Astrocyte (in vitro differentiated cells and primary cell): Measurements from ENCODE around the gene IL1RAPL2. TPM values are rescaled to one million over a fixed set of nuclear protein-coding genes. Genes with fewer than 3 reads are reported as not detected.
A peak's percentile ranks its signal among the peaks of the same experiment; 100 is the strongest.

ENCODE experiments used
- DNase-seq: peaks from one replicate; pipeline ENCODE4 v3.0.0-alpha.2; 2010; ENCODE audit warnings: low read depth
- FAIRE-seq: peaks from 2 replicates; lab custom pipeline; 2011; peaks lifted over from hg19 to GRCh38; lab: Jason Lieb, UNC
- H2AFZ ChIP-seq: 2 replicates; pipeline ENCODE4 v1.6.0; 2012; ENCODE audit warnings: low read depth, low read length, inconsistent platforms
- H3K27ac ChIP-seq: 2 replicates; pipeline ENCODE4 v1.5.1; 2011; ENCODE audit warnings: low read depth, low read length, inconsistent platforms
- H3K27me3 ChIP-seq: 2 replicates; pipeline ENCODE4 v1.6.0; 2011; ENCODE audit warnings: low read length, inconsistent platforms; ENCODE audit not compliant: insufficient read depth
- H3K36me3 ChIP-seq: 2 replicates; pipeline ENCODE4 v1.5.1; 2011; ENCODE audit warnings: low read length, inconsistent platforms; ENCODE audit not compliant: insufficient read depth
- H3K4me1 ChIP-seq: 2 replicates; pipeline ENCODE4 v1.5.1; 2011; ENCODE audit warnings: low read length, inconsistent platforms; ENCODE audit not compliant: insufficient read depth
- H3K4me2 ChIP-seq: 2 replicates; pipeline ENCODE4 v1.6.0; 2012; ENCODE audit warnings: low read length, inconsistent platforms
- H3K4me3 ChIP-seq: 2 replicates; pipeline ENCODE4 v1.5.1; 2011; ENCODE audit warnings: low read depth, mild to moderate bottlenecking, low read length, inconsistent platforms; ENCODE audit not compliant: insufficient read depth
- H3K79me2 ChIP-seq: 2 replicates; pipeline ENCODE4 v1.6.0; 2012; ENCODE audit warnings: mild to moderate bottlenecking, low read length, inconsistent platforms; ENCODE audit not compliant: insufficient read depth
- H3K9ac ChIP-seq: 2 replicates; pipeline ENCODE4 v1.6.0; 2012; ENCODE audit warnings: mild to moderate bottlenecking, low read length, inconsistent platforms
- H3K9me3 ChIP-seq: 2 replicates; pipeline ENCODE4 v1.5.1; 2012; ENCODE audit warnings: low read depth, mild to moderate bottlenecking, low read length, inconsistent platforms; ENCODE audit not compliant: insufficient read depth
- H4K20me1 ChIP-seq: 2 replicates; pipeline ENCODE4 v1.6.0; 2012; ENCODE audit warnings: low read length, inconsistent platforms; ENCODE audit not compliant: insufficient read depth
- H3K27ac Mint-ChIP-seq: one replicate; pipeline ENCODE4 v1.8.0; 2021; ENCODE audit warnings: mild to moderate bottlenecking, mixed read lengths; ENCODE audit not compliant: unreplicated experiment
- H3K27me3 Mint-ChIP-seq: one replicate; pipeline ENCODE4 v1.8.0; 2021; ENCODE audit warnings: low read depth, mixed read lengths; ENCODE audit not compliant: unreplicated experiment
- H3K36me3 Mint-ChIP-seq: one replicate; pipeline ENCODE4 v1.8.0; 2021; ENCODE audit warnings: low read depth, mixed read lengths; ENCODE audit not compliant: unreplicated experiment
- H3K4me1 Mint-ChIP-seq: one replicate; pipeline ENCODE4 v1.8.0; 2021; ENCODE audit warnings: low read depth, mixed read lengths; ENCODE audit not compliant: unreplicated experiment
- H3K4me3 Mint-ChIP-seq: one replicate; pipeline ENCODE4 v1.8.0; 2021; ENCODE audit warnings: mild to moderate bottlenecking, moderate library complexity, mixed read lengths; ENCODE audit not compliant: unreplicated experiment
- H3K9me3 Mint-ChIP-seq: one replicate; pipeline ENCODE4 v1.8.0; 2021; ENCODE audit warnings: mild to moderate bottlenecking, mixed read lengths; ENCODE audit not compliant: unreplicated experiment
- EZH2 ChIP-seq: IDR thresholded peaks from 2 replicates; pipeline ENCODE4 v1.6.1; 2012; ENCODE audit warnings: mild to moderate bottlenecking, low read length, inconsistent platforms; ENCODE audit not compliant: insufficient read depth
- total RNA-seq: library from RNA; stranded (reverse); gene quantifications from 2 replicates; pipeline ENCODE4 v1.2.1, GENCODE V29; 2021
- TF ChIP-seq, protein P1 (sequence below): IDR thresholded peaks from 2 replicates; pipeline ENCODE4 v1.5.1; 2011; ENCODE audit warnings: low read depth, mild to moderate bottlenecking, inconsistent platforms, low read length, moderate library complexity; ENCODE audit not compliant: insufficient read depth

The IL1RAPL2 gene
- total RNA-seq, 1 donor from 2014 or later, result 0.16 TPM

DNA sequence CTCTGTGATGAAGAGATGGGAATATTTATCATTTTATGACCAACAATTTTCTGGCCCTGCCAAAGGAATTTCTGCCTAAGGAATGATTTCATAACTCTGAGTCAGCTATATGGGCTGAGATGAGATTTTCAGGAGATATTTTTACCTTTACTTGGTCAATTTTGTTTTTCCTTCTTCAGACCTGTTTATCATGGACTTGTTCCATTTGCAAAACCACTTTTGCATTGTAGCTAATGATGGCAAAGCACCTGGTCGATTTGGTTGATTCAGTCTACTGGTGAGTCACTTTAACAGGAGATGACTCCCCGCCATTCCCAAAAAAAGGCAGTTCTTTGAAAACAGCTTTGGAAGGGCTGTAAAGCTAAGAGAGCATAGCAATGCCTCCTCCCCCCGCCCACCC is 601.2 kb downstream of the IL1RAPL2 start:
- no peak overlapping the region for H3K4me2 ChIP-seq
- peaks cover 3% of the 10 kb centered on the region for H3K4me1 Mint-ChIP-seq

DNA sequence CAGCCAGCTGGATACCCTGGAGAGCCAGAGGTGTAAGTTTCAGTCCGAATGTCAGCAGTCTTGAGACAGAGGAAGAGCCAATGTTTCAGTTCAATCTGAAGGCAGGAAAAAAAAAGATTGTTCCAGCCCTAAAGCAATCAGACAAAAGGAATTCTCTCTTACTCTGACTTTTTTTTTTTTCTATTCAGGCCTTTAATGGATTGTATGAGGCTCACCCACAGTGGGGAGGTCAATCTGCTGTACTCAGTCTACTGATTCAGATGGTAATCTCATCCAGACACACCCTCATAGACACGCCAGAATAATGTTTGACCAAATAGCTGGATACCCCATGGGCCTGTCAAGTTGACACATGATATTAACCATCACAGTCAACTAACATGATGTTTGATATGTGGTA is 602.6 kb downstream of the IL1RAPL2 start:
- H3K4me3 ChIP-seq, result no peak overlapping the region
- no peak overlapping the region for H2AFZ ChIP-seq
- Mint-ChIP-seq H3K4me1 (peaks cover 3% of the 10 kb centered on the region), H3K9me3 (no peaks in the 10 kb centered on the region), H3K36me3 (no peaks in the 10 kb centered on the region), H3K4me3 (no peak overlapping the region), H3K27me3 (no peaks in the 10 kb centered on the region), H3K27ac (no peak overlapping the region)
- no peaks in the 10 kb centered on the region for H3K27me3 ChIP-seq
- H4K20me1 ChIP-seq, result no peaks in the 10 kb centered on the region
- H3K9ac ChIP-seq, result no peak overlapping the region
- no peaks in the 10 kb centered on the region for H3K9me3 ChIP-seq
- H3K4me2 ChIP-seq, result no peak overlapping the region
- no peak overlapping the region for H3K27ac ChIP-seq
- H3K4me1 ChIP-seq, result no peaks in the 10 kb centered on the region
- no peak for DNase-seq
- no peaks in the 10 kb centered on the region for H3K79me2 ChIP-seq
- H3K36me3 ChIP-seq, result no peaks in the 10 kb centered on the region
- FAIRE-seq, result peak; percentile 66
- TF ChIP-seq, protein P1, sequence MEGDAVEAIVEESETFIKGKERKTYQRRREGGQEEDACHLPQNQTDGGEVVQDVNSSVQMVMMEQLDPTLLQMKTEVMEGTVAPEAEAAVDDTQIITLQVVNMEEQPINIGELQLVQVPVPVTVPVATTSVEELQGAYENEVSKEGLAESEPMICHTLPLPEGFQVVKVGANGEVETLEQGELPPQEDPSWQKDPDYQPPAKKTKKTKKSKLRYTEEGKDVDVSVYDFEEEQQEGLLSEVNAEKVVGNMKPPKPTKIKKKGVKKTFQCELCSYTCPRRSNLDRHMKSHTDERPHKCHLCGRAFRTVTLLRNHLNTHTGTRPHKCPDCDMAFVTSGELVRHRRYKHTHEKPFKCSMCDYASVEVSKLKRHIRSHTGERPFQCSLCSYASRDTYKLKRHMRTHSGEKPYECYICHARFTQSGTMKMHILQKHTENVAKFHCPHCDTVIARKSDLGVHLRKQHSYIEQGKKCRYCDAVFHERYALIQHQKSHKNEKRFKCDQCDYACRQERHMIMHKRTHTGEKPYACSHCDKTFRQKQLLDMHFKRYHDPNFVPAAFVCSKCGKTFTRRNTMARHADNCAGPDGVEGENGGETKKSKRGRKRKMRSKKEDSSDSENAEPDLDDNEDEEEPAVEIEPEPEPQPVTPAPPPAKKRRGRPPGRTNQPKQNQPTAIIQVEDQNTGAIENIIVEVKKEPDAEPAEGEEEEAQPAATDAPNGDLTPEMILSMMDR, result no peak
- no peak for TF ChIP-seq EZH2

More for the DNA sequence above, 601.2 kb downstream of the IL1RAPL2 start:
- no peak overlapping the region for H3K27ac ChIP-seq
- no peaks in the 10 kb centered on the region for H3K27me3 Mint-ChIP-seq
- no peaks in the 10 kb centered on the region for H3K4me1 ChIP-seq
- H3K79me2 ChIP-seq, result no peaks in the 10 kb centered on the region
- no peak overlapping the region for H2AFZ ChIP-seq
- no peak overlapping the region for H3K4me3 ChIP-seq
- no peaks in the 10 kb centered on the region for H3K36me3 Mint-ChIP-seq
- no peaks in the 10 kb centered on the region for H3K9me3 ChIP-seq
- DNase-seq, result no peak
- no peaks in the 10 kb centered on the region for H3K27me3 ChIP-seq
- H3K4me3 Mint-ChIP-seq, result no peak overlapping the region
- H4K20me1 ChIP-seq, result no peaks in the 10 kb centered on the region
- H3K9ac ChIP-seq, result no peak overlapping the region
- no peaks in the 10 kb centered on the region for H3K36me3 ChIP-seq
- FAIRE-seq, result peak; percentile 66
- no peaks in the 10 kb centered on the region for H3K9me3 Mint-ChIP-seq
- no peak overlapping the region for H3K27ac Mint-ChIP-seq
- TF ChIP-seq, protein P1, result no peak
- no peak for TF ChIP-seq EZH2

DNA sequence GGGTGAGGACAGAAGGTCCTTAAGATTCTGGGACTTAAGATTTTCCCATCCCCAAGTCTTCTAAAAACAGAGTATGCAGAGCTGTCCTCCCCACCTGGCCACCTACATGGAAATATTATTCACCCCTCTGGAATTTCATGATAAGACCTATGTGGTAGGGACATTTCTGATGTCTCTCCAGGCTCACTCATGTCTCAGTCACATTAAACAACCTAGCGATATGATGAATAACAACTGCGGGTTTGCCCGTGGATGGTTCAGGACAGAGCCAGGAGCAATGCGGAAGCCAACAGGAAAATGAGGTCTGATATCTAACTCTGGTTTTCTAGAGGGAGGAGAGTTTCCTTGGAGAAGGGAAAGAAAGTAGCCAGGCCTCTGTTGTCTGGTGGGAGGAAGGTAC is 607.1 kb downstream of the IL1RAPL2 start:
- Histone ChIP-seq H3K9me3 (no peaks in the 10 kb centered on the region), H3K4me3 (no peak overlapping the region), H3K4me1 (no peaks in the 10 kb centered on the region), H3K27me3 (no peaks in the 10 kb centered on the region), H3K79me2 (no peaks in the 10 kb centered on the region), H3K27ac (no peak overlapping the region), H2AFZ (no peak overlapping the region), H3K36me3 (no peaks in the 10 kb centered on the region), H3K4me2 (no peak overlapping the region), H3K9ac (no peak overlapping the region), H4K20me1 (no peaks in the 10 kb centered on the region)
- H3K4me3 Mint-ChIP-seq, result no peak overlapping the region
- peaks cover 3% of the 10 kb centered on the region for H3K4me1 Mint-ChIP-seq
- no peaks in the 10 kb centered on the region for H3K36me3 Mint-ChIP-seq
- no peak for FAIRE-seq
- no peak overlapping the region for H3K27ac Mint-ChIP-seq
- H3K27me3 Mint-ChIP-seq, result no peaks in the 10 kb centered on the region
- H3K9me3 Mint-ChIP-seq, result no peaks in the 10 kb centered on the region
- no peak for TF ChIP-seq EZH2
- TF ChIP-seq, protein P1, result no peak
- DNase-seq, result no peak
